ENCODE measurements around the gene TASOR2. TPM values are rescaled to one million over a fixed set of nuclear protein-coding genes. Genes with fewer than 3 reads are reported as not detected.

Gene TASOR2
- total and polyA plus RNA-seq, 8 donors: 6.0 to 362 (median 50.1) TPM

DNA sequence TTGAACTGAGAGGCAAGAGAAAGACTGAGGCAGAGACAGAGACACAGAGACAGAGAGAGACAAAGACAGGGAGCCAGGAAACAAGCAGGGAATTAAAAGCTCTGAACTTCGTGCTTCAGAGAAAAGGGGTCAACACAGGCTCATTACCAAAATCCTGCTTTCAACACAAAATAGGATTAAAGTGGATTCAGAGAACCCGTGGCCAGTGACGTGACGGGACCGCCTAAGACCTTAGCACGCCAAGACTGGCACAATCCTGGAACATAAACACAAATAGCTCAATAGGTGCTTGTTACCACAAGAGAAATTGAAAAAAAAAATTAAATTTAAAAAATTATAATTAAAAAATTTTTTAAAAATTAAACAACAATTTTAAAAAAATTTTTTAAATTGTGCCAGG is 39.7 kb upstream of the TASOR2 start:
- peaks cover 8 to 26% (median 22%) of the 10 kb centered on the region in 4 donors for H3K4me1 ChIP-seq
- 74 to 92% (median 90%) methylated on average over 6 of the region's 6 CpGs for WGBS, 5 donors
- DNase-seq: no peak
- TF ChIP-seq POLR2AphosphoS5 (IDR thresholded peaks at IDR 0.05): peak in 1 of 3 donors; percentile 10
- TF ChIP-seq, protein P1, sequence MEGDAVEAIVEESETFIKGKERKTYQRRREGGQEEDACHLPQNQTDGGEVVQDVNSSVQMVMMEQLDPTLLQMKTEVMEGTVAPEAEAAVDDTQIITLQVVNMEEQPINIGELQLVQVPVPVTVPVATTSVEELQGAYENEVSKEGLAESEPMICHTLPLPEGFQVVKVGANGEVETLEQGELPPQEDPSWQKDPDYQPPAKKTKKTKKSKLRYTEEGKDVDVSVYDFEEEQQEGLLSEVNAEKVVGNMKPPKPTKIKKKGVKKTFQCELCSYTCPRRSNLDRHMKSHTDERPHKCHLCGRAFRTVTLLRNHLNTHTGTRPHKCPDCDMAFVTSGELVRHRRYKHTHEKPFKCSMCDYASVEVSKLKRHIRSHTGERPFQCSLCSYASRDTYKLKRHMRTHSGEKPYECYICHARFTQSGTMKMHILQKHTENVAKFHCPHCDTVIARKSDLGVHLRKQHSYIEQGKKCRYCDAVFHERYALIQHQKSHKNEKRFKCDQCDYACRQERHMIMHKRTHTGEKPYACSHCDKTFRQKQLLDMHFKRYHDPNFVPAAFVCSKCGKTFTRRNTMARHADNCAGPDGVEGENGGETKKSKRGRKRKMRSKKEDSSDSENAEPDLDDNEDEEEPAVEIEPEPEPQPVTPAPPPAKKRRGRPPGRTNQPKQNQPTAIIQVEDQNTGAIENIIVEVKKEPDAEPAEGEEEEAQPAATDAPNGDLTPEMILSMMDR (IDR thresholded peaks at IDR 0.05): no peak
- H3K36me3 ChIP-seq: peaks cover 30 to 72% (median 62%) of the 10 kb centered on the region in 4 donors
- no peaks in the 10 kb centered on the region for H3K27me3 ChIP-seq
- H3K4me3 ChIP-seq: no peak overlapping the region
- peak overlapping the region; percentile 23 to 70 (median 63) for H3K27ac ChIP-seq
- intact Hi-C loops (cut with DNase I; ENCODE audit: low total_unique reads): no loop called here
- no peaks in the 10 kb centered on the region for H3K9me3 ChIP-seq

DNA sequence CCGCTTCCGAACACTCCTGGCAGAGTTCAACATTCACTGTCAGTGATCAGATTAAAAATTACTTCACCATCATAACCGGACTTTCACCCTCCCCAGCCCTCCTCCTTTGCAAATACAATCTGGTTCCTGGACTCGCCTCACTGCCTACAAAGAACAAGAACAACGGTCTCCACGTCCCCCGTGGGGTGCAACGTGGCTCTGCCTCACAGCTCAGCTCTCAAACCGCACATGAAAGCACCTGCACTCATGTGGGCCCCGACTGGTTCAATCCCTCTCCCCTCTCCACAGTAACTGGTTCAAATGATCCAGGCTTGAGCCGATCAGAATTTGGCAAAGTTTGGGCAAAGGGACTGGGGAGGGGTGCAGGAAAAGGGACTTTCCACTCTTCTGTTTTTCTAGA is 39.3 kb upstream of the TASOR2 start:
- Histone ChIP-seq H3K36me3 (peaks cover 30 to 72% (median 61%) of the 10 kb centered on the region in 4 donors), H3K27me3 (no peaks in the 10 kb centered on the region), H3K27ac (peak overlapping the region; percentile 23 to 70 (median 63)), H3K4me3 (no peak overlapping the region), H3K9me3 (no peaks in the 10 kb centered on the region), H3K4me1 (peaks cover 8 to 28% (median 22%) of the 10 kb centered on the region in 4 donors)
- TF ChIP-seq, protein P1 (IDR thresholded peaks at IDR 0.05): no peak
- peak in 1 of 3 donors; percentile 20 for TF ChIP-seq POLR2AphosphoS5 (IDR thresholded peaks at IDR 0.05)
- WGBS, 5 donors: 29 to 49% (median 34%) methylated on average over 11 of the region's 11 CpGs
- peak; percentile 42 to 89 for DNase-seq
- intact Hi-C loops (cut with DNase I; ENCODE audit: low total_unique reads): no loop called here

DNA sequence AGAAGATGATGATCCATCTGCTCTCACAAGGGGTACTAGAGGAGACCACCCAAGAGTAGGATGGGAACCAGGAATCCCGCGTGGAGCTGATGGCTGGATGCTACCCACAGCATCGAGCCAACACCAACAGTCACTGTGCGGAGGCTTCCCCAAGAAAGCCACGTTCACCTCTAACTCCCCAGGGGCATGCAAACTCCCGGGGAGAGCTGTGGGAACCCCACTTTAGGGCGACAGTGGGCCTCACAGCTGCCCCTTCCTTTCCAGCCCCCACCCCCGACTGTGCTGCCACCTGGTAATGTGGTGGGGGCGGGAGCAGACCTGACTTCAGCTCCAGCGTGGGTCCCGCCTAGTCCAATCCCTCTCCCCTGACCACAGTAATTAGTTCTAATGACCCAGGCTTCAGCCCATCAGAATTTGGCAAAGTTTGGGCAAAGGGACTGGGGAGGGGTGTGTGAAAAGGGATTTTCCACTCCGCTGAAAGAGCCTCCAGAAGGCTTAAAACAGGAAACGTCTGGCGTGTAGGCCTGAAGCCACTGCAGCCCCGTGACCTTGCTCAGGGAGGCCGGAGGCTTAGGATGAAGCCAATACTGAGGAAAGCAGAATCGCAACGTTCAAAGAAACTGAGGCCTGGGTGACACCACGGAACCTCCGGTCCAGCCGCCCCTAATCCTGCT is 38.6 kb upstream of the TASOR2 start:
- Histone ChIP-seq H3K9me3 (no peaks in the 10 kb centered on the region), H3K27ac (peak overlapping the region; percentile 60 to 79 (median 68)), H3K36me3 (peaks cover 31 to 72% (median 61%) of the 10 kb centered on the region in 4 donors), H3K4me3 (no peak overlapping the region), H3K27me3 (no peaks in the 10 kb centered on the region), H3K4me1 (peaks cover 8 to 35% (median 29%) of the 10 kb centered on the region in 4 donors)
- intact Hi-C loops (cut with DNase I; ENCODE audit: low total_unique reads): no loop called here
- TF ChIP-seq EP300 (IDR thresholded peaks at IDR 0.05): no peak
- no peak for TF ChIP-seq POLR2AphosphoS5 (IDR thresholded peaks at IDR 0.05)
- TF ChIP-seq POLR2A (IDR thresholded peaks at IDR 0.05): no peak
- TF ChIP-seq, protein P1 (IDR thresholded peaks at IDR 0.05): no peak
- WGBS, 5 donors: 63 to 73% (median 66%) methylated on average over 19 to 21 of the region's 21 CpGs
- peak in 1 of 2 donors; percentile 72 for DNase-seq

DNA sequence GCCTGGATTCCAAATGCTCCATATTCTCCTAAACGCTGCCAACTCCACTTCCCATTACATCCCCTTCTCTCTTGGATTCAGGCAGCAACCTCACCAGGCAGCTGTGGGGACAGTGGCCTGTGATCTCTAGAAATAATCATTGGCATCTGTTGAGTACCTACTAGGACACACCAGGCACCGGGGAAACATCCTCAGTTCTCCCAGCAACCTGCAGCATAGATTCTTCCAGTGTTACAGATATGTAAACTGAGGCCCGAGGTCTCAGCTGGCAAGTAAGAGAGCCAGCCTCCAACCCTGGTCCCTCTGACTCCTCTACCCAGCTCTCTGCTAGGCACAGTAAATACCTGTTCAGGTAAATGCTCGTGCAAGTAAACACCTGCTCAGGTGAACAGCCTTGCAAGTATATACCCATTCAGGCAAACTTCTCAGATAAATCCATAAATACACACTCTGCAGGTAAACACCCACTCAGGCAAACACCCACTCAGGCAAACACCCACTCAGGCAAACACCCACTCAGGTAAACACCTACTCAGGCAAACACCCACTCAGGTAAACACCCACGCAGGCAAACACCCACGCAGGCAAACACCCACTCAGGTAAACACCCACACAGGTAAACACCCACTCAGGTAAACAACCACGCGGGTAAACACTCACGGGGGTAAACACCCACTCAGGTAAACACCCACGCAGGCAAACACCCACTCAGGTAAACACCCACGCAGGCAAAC is 37.0 kb upstream of the TASOR2 start:
- no peak overlapping the region for H3K4me3 ChIP-seq
- H3K27me3 ChIP-seq: no peaks in the 10 kb centered on the region
- H3K9me3 ChIP-seq: no peaks in the 10 kb centered on the region
- TF ChIP-seq POLR2A (IDR thresholded peaks at IDR 0.05) (no peak), EP300 (IDR thresholded peaks at IDR 0.05) (no peak), POLR2AphosphoS5 (IDR thresholded peaks at IDR 0.05) (no peak)
- TF ChIP-seq, protein P1 (IDR thresholded peaks at IDR 0.05): no peak
- H3K36me3 ChIP-seq: peaks cover 23 to 64% (median 52%) of the 10 kb centered on the region in 4 donors
- intact Hi-C loops (cut with DNase I; ENCODE audit: low total_unique reads): no loop called here
- peak overlapping the region in 4 of 5 donors; percentile 29 to 70 (median 66) for H3K27ac ChIP-seq
- no peak for DNase-seq
- H3K4me1 ChIP-seq: peaks cover 8 to 49% (median 36%) of the 10 kb centered on the region in 4 donors
- WGBS, 5 donors: 72 to 78% (median 77%) methylated on average over 10 to 11 of the region's 11 CpGs

All from stomach (tissue), 9 donors.